K562 (cell line): ENCODE measurements around the gene KIAA0513. TPM values are rescaled to one million over a fixed set of nuclear protein-coding genes. Genes with fewer than 3 reads are reported as not detected.
A peak's percentile ranks its signal among the peaks of the same experiment; 100 is the strongest.

Experiments used
- ATAC-seq: fragments of 200-7000 bp; cut with Tn5 transposase; 3 replicates; pipeline ENCODE4 v1.9.1; 2020; ENCODE audit warnings: moderate library complexity
- BruUV-seq: library from RNA; stranded (reverse); fragments of 400-500 nt; replicated peaks from 2 replicates; lab custom pipeline; 2021; lab: Mats Ljungman, UMichigan
- CTCF ChIA-PET: fragments of 300-600 bp; formaldehyde crosslinking; extraction: SDS; loops from one replicate; lab custom pipeline; 2021; ENCODE audit warnings: low intra/inter-chr PET ratio; lab: Yijun Ruan, JAX
- POLR2A ChIA-PET: fragments of 300-600, 350-650 bp; sonication (Branson Sonifier 250); formaldehyde crosslinking; extraction: SDS; loops from one replicate; lab custom pipeline; 2021; ENCODE audit warnings: antibody characterized with exemption, inconsistent platforms; lab: Yijun Ruan, JAX
- DNase-seq, 4 experiments: peaks; one replicate each; pipeline versions ENCODE4 v3.0.0 to v3.0.0-alpha.2; 2011 to 2018; ENCODE audit warnings: low spot score in 3 of 4, mixed read lengths in 3 of 4; ENCODE audit errors: extremely low read depth in 1 of 4
- FAIRE-seq: peaks from 2 replicates; lab custom pipeline; 2011; peaks lifted over from hg19 to GRCh38; lab: Jason Lieb, UNC
- H2AFZ ChIP-seq: 2 replicates; pipeline ENCODE4 v1.6.0; 2011; ENCODE audit warnings: low read depth, low read length, control low read depth, inconsistent platforms
- H3K27ac ChIP-seq: fragments of 200-600 bp; 3 replicates; pipeline ENCODE4 v1.8.0; 2011; ENCODE audit warnings: low read depth, mild to moderate bottlenecking, control low read depth, inconsistent platforms, low read length, moderate library complexity, mixed read lengths; ENCODE audit errors: extremely low read depth
- H3K27me3 ChIP-seq, 2 experiments: fragments of 300-600 bp in 1 of 2; 2 replicates in 1 of 2; 3 replicates in 1 of 2; pipeline versions ENCODE4 v1.6.0 to v1.8.0; 2011; ENCODE audit warnings: inconsistent platforms in 2 of 2, low read length in 2 of 2, mild to moderate bottlenecking in 1 of 2, mixed read lengths in 1 of 2, moderate library complexity in 1 of 2; ENCODE audit not compliant: control insufficient read depth in 2 of 2, insufficient read depth in 2 of 2
- H3K36me3 ChIP-seq: fragments of 300-600 bp; 3 replicates; pipeline ENCODE4 v1.8.0; 2011; ENCODE audit warnings: mild to moderate bottlenecking, low read length, inconsistent platforms; ENCODE audit not compliant: control insufficient read depth, insufficient read depth
- H3K4me1 ChIP-seq, 2 experiments: fragments of 200-600 bp in 1 of 2; replicated peaks in 1 of 2; 2 replicates in 1 of 2; 3 replicates in 1 of 2; pipeline versions ENCODE4 v1.5.1 to v1.8.0; 2011; ENCODE audit warnings: inconsistent platforms in 2 of 2, low read length in 2 of 2, mild to moderate bottlenecking in 1 of 2, mixed read lengths in 1 of 2, moderate library complexity in 1 of 2; ENCODE audit not compliant: control insufficient read depth in 2 of 2, insufficient read depth in 2 of 2
- H3K4me2 ChIP-seq: 2 replicates; pipeline ENCODE4 v1.6.1; 2011; ENCODE audit warnings: low read length, control low read depth, inconsistent platforms, mixed read lengths; ENCODE audit not compliant: insufficient read depth
- H3K4me3 ChIP-seq: fragments of 200-600 bp; sonication (generic), shearing (Covaris generic); 2 replicates; pipeline ENCODE4 v1.5.1; 2016; ENCODE audit warnings: control low read depth, inconsistent platforms
- H3K79me2 ChIP-seq: fragments of 200-600 bp; 3 replicates; pipeline ENCODE4 v1.8.0; 2011; ENCODE audit warnings: low read length, inconsistent platforms; ENCODE audit not compliant: control insufficient read depth, insufficient read depth
- H3K9ac ChIP-seq, 2 experiments: 2 replicates each; pipeline versions ENCODE4 v1.6.0 to v1.6.1; 2011; ENCODE audit warnings: low read depth in 2 of 2, low read length in 2 of 2, control low read depth in 1 of 2, inconsistent platforms in 1 of 2, mild to moderate bottlenecking in 1 of 2, mixed read lengths in 1 of 2; ENCODE audit not compliant: insufficient read depth in 1 of 2
- H3K9me1 ChIP-seq: one replicate; pipeline ENCODE4 v1.6.0; 2011; ENCODE audit warnings: inconsistent platforms, mild to moderate bottlenecking, low read length, moderate library complexity; ENCODE audit not compliant: control insufficient read depth, insufficient read depth
- H3K9me3 ChIP-seq: replicated peaks from 2 replicates; pipeline ENCODE4 v1.5.1; 2011; ENCODE audit warnings: low read depth, low read length, inconsistent platforms; ENCODE audit not compliant: control insufficient read depth, insufficient read depth
- H4K20me1 ChIP-seq: replicated peaks from 2 replicates; pipeline ENCODE4 v1.6.1; 2011; ENCODE audit warnings: low read length, inconsistent platforms, mixed read lengths; ENCODE audit not compliant: control insufficient read depth, insufficient read depth
- ADNP ChIP-seq: fragments of 200-800 bp; sonication (Bioruptor generic); IDR thresholded peaks from 2 replicates; pipeline ENCODE4 v1.6.1; 2016; ENCODE audit warnings: missing genetic modification characterization, missing compliant biosample characterization
- ASH1L ChIP-seq: fragments of 450-650 bp; IDR thresholded peaks from 2 replicates; pipeline ENCODE4 v1.6.1; 2018; ENCODE audit warnings: borderline replicate concordance, mild to moderate bottlenecking, low read depth; ENCODE audit not compliant: partially characterized antibody
- COPS2 ChIP-seq: fragments of 450-650 bp; conservative IDR thresholded peaks from 2 replicates; pipeline ENCODE4 v1.6.1; 2016; ENCODE audit warnings: mild to moderate bottlenecking, moderate library complexity
- EGR1 ChIP-seq: fragments of 450-650 bp; conservative IDR thresholded peaks from 2 replicates; pipeline ENCODE4 v1.6.1; 2017; ENCODE audit warnings: mild to moderate bottlenecking
- HSF4 ChIP-seq: fragments of 250-450 bp; sonication (Bioruptor Pico); IDR thresholded peaks from 2 replicates; pipeline ENCODE4 v2.1.2; 2022; ENCODE audit warnings: mild to moderate bottlenecking, moderate library complexity, borderline replicate concordance
- MTA3 ChIP-seq: fragments of 450-650 bp; formaldehyde crosslinking; IDR thresholded peaks from 2 replicates; pipeline ENCODE4 v1.6.1; 2017; ENCODE audit warnings: mild to moderate bottlenecking, borderline replicate concordance
- NR4A1 ChIP-seq, 2 experiments: fragments of 250-450 bp in 1 of 2; fragments of 450-650 bp in 1 of 2; sonication (Bioruptor Pico) in 1 of 2; IDR thresholded peaks; 2 replicates each; pipeline versions ENCODE4 v1.4.0 to v1.6.1; 2016 to 2020; ENCODE audit warnings: mild to moderate bottlenecking in 2 of 2, missing compliant biosample characterization in 1 of 2, missing genetic modification characterization in 1 of 2, moderate library complexity in 1 of 2
- PTRF ChIP-seq: fragments of 450-650 bp; IDR thresholded peaks from 2 replicates; pipeline ENCODE4 v1.6.1; 2016; ENCODE audit warnings: mild to moderate bottlenecking, missing genetic modification characterization, missing compliant biosample characterization
- RAD51 ChIP-seq: fragments of 450-650 bp; IDR thresholded peaks from 2 replicates; pipeline ENCODE4 v1.7.1; 2016; ENCODE audit warnings: low read depth, mild to moderate bottlenecking, borderline replicate concordance
- SREBF1 ChIP-seq: fragments of 150-350 bp; IDR thresholded peaks from 2 replicates; pipeline ENCODE4 v1.6.1; 2014; ENCODE audit warnings: antibody characterized with exemption, low read depth, low read length, borderline replicate concordance
- TAF7 ChIP-seq: fragments of 450-650 bp; IDR thresholded peaks from 2 replicates; pipeline ENCODE4 v1.6.1; 2016; ENCODE audit warnings: missing genetic modification characterization, missing compliant biosample characterization
- ZNF282 ChIP-seq: sonication (generic); formaldehyde crosslinking; IDR thresholded peaks from 2 replicates; pipeline ENCODE4 v1.8.1; 2023; ENCODE audit warnings: missing genetic modification reagents
- ZNF57 ChIP-seq: fragments of 450-650 bp; formaldehyde crosslinking; IDR thresholded peaks from 2 replicates; pipeline ENCODE4 v1.4.0; 2020; ENCODE audit warnings: mild to moderate bottlenecking, moderate library complexity
- ZNF696 ChIP-seq: fragments of 250-450 bp; sonication (Bioruptor Pico); conservative IDR thresholded peaks from 2 replicates; pipeline ENCODE4 v1.4.0; 2020; ENCODE audit warnings: mild to moderate bottlenecking, moderate library complexity
- WGBS: fragments of 100-300 bp; shearing (Covaris generic); methylation state at CpG from one replicate; pipeline ENCODE4 v1.1.6; 2016; ENCODE audit warnings: low coverage, mixed read lengths; ENCODE audit not compliant: insufficient coverage; ENCODE audit errors: missing lambda C conversion rate; 5-methylcytosine and 5-hydroxymethylcytosine counted together
- in situ Hi-C: fragments of 300-500 bp; cut with MboI; formaldehyde crosslinking; loops from 4 replicates; pipeline ENCODE4 v1.15.0; 2018; ENCODE audit warnings: inconsistent platforms, mixed read lengths
- intact Hi-C: fragments of 100-400 bp; cut with micrococcal nuclease; formaldehyde crosslinking; loops from 2 replicates; pipeline ENCODE4 v1.14.2; 2022
- polyA plus RNA-seq, 8 experiments: library from polyadenylated mRNA; depleted of rRNA in 4 of 8; stranded (reverse) in 5 of 8; unstranded in 3 of 8; fragments of >200 nt; fragmentation: Nextera tagmentation in 2 of 8; fragmentation: Illumina TruSeq in 1 of 8; extraction: Ambion mirVana in 2 of 8; extraction: Trizol in 1 of 8; gene quantifications; 2 replicates each; pipeline versions ENCODE4 v1.2.1 to v1.2.3, GENCODE V29; 2011 to 2014; ENCODE audit warnings: inconsistent platforms in 1 of 8, missing spikeins in 1 of 8
- total RNA-seq, 7 experiments: library from RNA; depleted of rRNA in 6 of 7; stranded (reverse); fragments of >200 nt in 6 of 7; fragmentation: Illumina TruSeq in 2 of 7; extraction: Trizol in 2 of 7; gene quantifications; 2 replicates each; pipeline versions ENCODE4 v1.2.1 to v1.2.3, GENCODE V29; 2011 to 2021; ENCODE audit warnings: low replicate concordance in 1 of 7
- TF ChIP-seq, protein P1 (sequence below), 2 experiments: fragments of 150-350 bp in 1 of 2; IDR thresholded peaks; 2 replicates each; pipeline ENCODE4 v1.6.1; 2012 to 2016; ENCODE audit warnings: low read depth in 2 of 2, low read length in 2 of 2, mild to moderate bottlenecking in 1 of 2, moderate library complexity in 1 of 2
- TF ChIP-seq, protein P2 (sequence below): fragments of 450-650 bp; formaldehyde crosslinking; IDR thresholded peaks from 2 replicates; pipeline ENCODE4 v1.4.0; 2020; ENCODE audit warnings: mild to moderate bottlenecking, moderate library complexity
- TF ChIP-seq, protein P3 (sequence below), 2 experiments: IDR thresholded peaks; 2 replicates each; pipeline ENCODE4 v1.6.1; 2011; ENCODE audit warnings: borderline replicate concordance in 1 of 2, control low read depth in 1 of 2, low read depth in 1 of 2, low read length in 1 of 2, mild to moderate bottlenecking in 1 of 2, mixed read lengths in 1 of 2, moderate library complexity in 1 of 2; ENCODE audit not compliant: insufficient read depth in 1 of 2, insufficient read length in 1 of 2, poor library complexity in 1 of 2, severe bottlenecking in 1 of 2; ENCODE audit errors: extremely low read depth in 1 of 2

Gene KIAA0513
- total and polyA plus RNA-seq, 9 of the 15 experiments (the other 6 are each of a cell fraction or from before 2014, with no cell fraction given): 0.18 to 13.7 (median 10.2) TPM

DNA sequence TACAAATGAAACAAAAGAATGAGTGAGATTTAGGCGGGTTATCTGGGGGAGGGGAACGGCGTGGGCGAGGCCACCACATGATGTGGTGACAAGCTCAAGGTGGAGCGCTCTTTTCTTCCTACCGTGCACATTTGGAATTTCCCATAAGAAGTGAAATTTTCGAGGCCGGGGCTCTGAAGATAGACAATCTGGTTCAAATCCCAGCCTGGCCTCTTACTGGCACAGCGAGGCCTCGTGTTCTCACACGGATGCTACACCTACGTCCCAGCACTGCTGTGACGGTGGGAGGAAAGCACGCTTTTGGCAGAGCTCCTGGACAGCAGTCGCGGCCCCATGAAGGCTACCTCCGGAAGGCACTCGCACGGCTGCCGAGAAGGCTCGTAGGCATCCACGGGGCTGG lies 41.5 kb upstream of the KIAA0513 start:
- Histone ChIP-seq H3K4me3 (no peak overlapping the region), H3K4me2 (no peak overlapping the region), H3K27me3 (no peaks in the 10 kb centered on the region), H3K36me3 (peaks cover 86% of the 10 kb centered on the region), H3K4me1 (peaks cover 17 to 32% of the 10 kb centered on the region in 2 experiments), H3K9ac (peak overlapping the region in 1 of 2 experiments; percentile 69; a peak in 2 of 4 replicates), H3K9me1 (peaks cover 12% of the 10 kb centered on the region), H2AFZ (no peak overlapping the region), H3K9me3 (no peaks in the 10 kb centered on the region), H4K20me1 (peaks cover 9% of the 10 kb centered on the region; the same call in 1 of the 2 replicates), H3K27ac (no peak overlapping the region), H3K79me2 (no peaks in the 10 kb centered on the region; the same call in 2 of the 3 replicates)
- ChIA-PET POLR2A (interaction anchor here (0.6 to 1.0 kb wide), 2 partner anchors 9 to 123 kb away, joined by 3 read pairs; no protein-coding TSS in a partner anchor), CTCF (no interaction called here)
- ATAC-seq (no peak), FAIRE-seq (no peak), DNase-seq (no peak)
- BruUV-seq: no TSS peak
- WGBS: 89% methylated on average over 22 of the region's 22 CpGs
- intact Hi-C loops (no loop called here), in situ Hi-C loops (no loop called here)
- TF ChIP-seq COPS2: no peak
- no peak for TF ChIP-seq ZNF57 (CRISPR knock-in tag)
- no peak for TF ChIP-seq ADNP (tag)
- TF ChIP-seq, protein P1, sequence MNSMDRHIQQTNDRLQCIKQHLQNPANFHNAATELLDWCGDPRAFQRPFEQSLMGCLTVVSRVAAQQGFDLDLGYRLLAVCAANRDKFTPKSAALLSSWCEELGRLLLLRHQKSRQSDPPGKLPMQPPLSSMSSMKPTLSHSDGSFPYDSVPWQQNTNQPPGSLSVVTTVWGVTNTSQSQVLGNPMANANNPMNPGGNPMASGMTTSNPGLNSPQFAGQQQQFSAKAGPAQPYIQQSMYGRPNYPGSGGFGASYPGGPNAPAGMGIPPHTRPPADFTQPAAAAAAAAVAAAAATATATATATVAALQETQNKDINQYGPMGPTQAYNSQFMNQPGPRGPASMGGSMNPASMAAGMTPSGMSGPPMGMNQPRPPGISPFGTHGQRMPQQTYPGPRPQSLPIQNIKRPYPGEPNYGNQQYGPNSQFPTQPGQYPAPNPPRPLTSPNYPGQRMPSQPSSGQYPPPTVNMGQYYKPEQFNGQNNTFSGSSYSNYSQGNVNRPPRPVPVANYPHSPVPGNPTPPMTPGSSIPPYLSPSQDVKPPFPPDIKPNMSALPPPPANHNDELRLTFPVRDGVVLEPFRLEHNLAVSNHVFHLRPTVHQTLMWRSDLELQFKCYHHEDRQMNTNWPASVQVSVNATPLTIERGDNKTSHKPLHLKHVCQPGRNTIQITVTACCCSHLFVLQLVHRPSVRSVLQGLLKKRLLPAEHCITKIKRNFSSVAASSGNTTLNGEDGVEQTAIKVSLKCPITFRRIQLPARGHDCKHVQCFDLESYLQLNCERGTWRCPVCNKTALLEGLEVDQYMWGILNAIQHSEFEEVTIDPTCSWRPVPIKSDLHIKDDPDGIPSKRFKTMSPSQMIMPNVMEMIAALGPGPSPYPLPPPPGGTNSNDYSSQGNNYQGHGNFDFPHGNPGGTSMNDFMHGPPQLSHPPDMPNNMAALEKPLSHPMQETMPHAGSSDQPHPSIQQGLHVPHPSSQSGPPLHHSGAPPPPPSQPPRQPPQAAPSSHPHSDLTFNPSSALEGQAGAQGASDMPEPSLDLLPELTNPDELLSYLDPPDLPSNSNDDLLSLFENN (IDR thresholded peaks at IDR 0.05; ENCODE audit: low read depth in 2 of 2, low read length in 2 of 2): no peak
- no peak for TF ChIP-seq SREBF1
- TF ChIP-seq, protein P2, sequence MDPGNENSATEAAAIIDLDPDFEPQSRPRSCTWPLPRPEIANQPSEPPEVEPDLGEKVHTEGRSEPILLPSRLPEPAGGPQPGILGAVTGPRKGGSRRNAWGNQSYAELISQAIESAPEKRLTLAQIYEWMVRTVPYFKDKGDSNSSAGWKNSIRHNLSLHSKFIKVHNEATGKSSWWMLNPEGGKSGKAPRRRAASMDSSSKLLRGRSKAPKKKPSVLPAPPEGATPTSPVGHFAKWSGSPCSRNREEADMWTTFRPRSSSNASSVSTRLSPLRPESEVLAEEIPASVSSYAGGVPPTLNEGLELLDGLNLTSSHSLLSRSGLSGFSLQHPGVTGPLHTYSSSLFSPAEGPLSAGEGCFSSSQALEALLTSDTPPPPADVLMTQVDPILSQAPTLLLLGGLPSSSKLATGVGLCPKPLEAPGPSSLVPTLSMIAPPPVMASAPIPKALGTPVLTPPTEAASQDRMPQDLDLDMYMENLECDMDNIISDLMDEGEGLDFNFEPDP (CRISPR knock-in tag): no peak
- TF ChIP-seq ZNF696: no peak
- no peak for TF ChIP-seq PTRF (tag)
- no peak for TF ChIP-seq HSF4
- TF ChIP-seq ASH1L: no peak
- no peak for TF ChIP-seq TAF7
- no peak for TF ChIP-seq RAD51
- TF ChIP-seq ZNF282 (CRISPR knock-in tag): no peak
- TF ChIP-seq NR4A1 (CRISPR knock-in tag; IDR thresholded peaks at IDR 0.05): no peak
- no peak for TF ChIP-seq NR4A1 (tag; IDR thresholded peaks at IDR 0.05)
- TF ChIP-seq MTA3: no peak
- TF ChIP-seq, protein P3, sequence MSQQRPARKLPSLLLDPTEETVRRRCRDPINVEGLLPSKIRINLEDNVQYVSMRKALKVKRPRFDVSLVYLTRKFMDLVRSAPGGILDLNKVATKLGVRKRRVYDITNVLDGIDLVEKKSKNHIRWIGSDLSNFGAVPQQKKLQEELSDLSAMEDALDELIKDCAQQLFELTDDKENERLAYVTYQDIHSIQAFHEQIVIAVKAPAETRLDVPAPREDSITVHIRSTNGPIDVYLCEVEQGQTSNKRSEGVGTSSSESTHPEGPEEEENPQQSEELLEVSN (IDR thresholded peaks at IDR 0.05; ENCODE audit: borderline replicate concordance in 1 of 2, extremely low read depth in 1 of 2, insufficient read depth in 1 of 2, insufficient read length in 1 of 2, low read depth in 1 of 2, low read length in 1 of 2, poor library complexity in 1 of 2, severe bottlenecking in 1 of 2): peak in 1 of 2 experiments; percentile 8
- peak; percentile 69 for TF ChIP-seq EGR1
